Esophagus squamous epithelium (tissue), 5 donors: ENCODE measurements around the gene AMPH. TPM values are rescaled to one million over a fixed set of nuclear protein-coding genes. Genes with fewer than 3 reads are reported as not detected.
A peak's percentile ranks its signal among the peaks of the same experiment; 100 is the strongest.

Experiments used
- DNase-seq: peaks from one replicate; lab custom pipeline; 2025; lab: John Stamatoyannopoulos, UW
- H3K27ac ChIP-seq, 4 donors: fragments of 200-600 bp; sonication (generic); one replicate each; pipeline ENCODE4 v1.5.1; 2016 to 2019; ENCODE audit warnings: mild to moderate bottlenecking in 1 of 4
- H3K27me3 ChIP-seq, 4 donors: fragments of 200-600 bp; sonication (generic); 1 replicate in 3 of 4; 2 replicates in 1 of 4; pipeline versions ENCODE4 v1.5.1 to v1.6.0; 2017 to 2021; ENCODE audit warnings: antibody characterized with exemption in 1 of 4
- H3K36me3 ChIP-seq, 3 donors: fragments of 200-600 bp; sonication (generic); one replicate each; pipeline ENCODE4 v1.5.1; 2016 to 2019
- H3K4me1 ChIP-seq, 3 donors: fragments of 200-600 bp; sonication (generic); one replicate each; pipeline ENCODE4 v1.5.1; 2017 to 2019
- H3K4me3 ChIP-seq, 4 donors: fragments of 200-600 bp; sonication (generic); 1 replicate in 3 of 4; 2 replicates in 1 of 4; pipeline ENCODE4 v1.5.1; 2016 to 2019; ENCODE audit warnings: mild to moderate bottlenecking in 2 of 4, moderate library complexity in 1 of 4
- H3K9me3 ChIP-seq, 3 donors: fragments of 200-600 bp; sonication (generic); one replicate each; pipeline ENCODE4 v1.5.1; 2016 to 2019
- POLR2A ChIP-seq, 4 donors: fragments of 450-650 bp; IDR thresholded peaks; one replicate each; pipeline ENCODE4 v1.6.1; 2017; ENCODE audit warnings: antibody characterized with exemption in 4 of 4, mild to moderate bottlenecking in 4 of 4, moderate library complexity in 3 of 4
- WGBS, 2 donors: methylation state at CpG; one replicate each; pipeline ENCODE4 v1.1.5; 2018; 5-methylcytosine and 5-hydroxymethylcytosine counted together
- intact Hi-C: fragments of 100-400 bp; cut with DNase I; formaldehyde crosslinking; loops from one replicate; pipeline ENCODE4 v1.15.0; 2022
- total RNA-seq, 4 donors: library from RNA; depleted of rRNA; stranded (reverse); fragments of >200 nt; gene quantifications; one replicate each; pipeline ENCODE4 v1.1.0, GENCODE V29; 2016
- TF ChIP-seq, protein P1 (sequence below), 6 experiments: fragments of 450-650 bp in 4 of 6; fragments of 200-600 bp in 2 of 6; sonication (generic) in 2 of 6; IDR thresholded peaks; one replicate each; pipeline ENCODE4 v1.5.1; 2016 to 2019; ENCODE audit warnings: antibody characterized with exemption in 6 of 6, mild to moderate bottlenecking in 4 of 6, moderate library complexity in 4 of 6
- donor health status: DM: yes; HTN: yes; CAD: no.

The AMPH gene
- total RNA-seq, 4 donors from 2014 or later, result 0.18 to 2.3 (median 1.7) TPM; not detected in 1

- intact Hi-C loops, result no loop called here
- 36 to 37% methylated on average over 5 to 6 of the region's 6 CpGs for WGBS, 2 donors
These were observed 29.4 kb upstream of the AMPH start for GRCh38 chr7:38660427-38661099.

GRCh38 chr7:38659931-38660330 lies 28.8 kb upstream of the AMPH start:
- intact Hi-C loops, result no loop called here
- H3K4me3 ChIP-seq, result no peak overlapping the region
- no peak overlapping the region for H3K27ac ChIP-seq
- H3K4me1 ChIP-seq, result no peaks in the 10 kb centered on the region
- TF ChIP-seq POLR2A (IDR thresholded peaks at IDR 0.05), result no peak
- TF ChIP-seq, protein P1, sequence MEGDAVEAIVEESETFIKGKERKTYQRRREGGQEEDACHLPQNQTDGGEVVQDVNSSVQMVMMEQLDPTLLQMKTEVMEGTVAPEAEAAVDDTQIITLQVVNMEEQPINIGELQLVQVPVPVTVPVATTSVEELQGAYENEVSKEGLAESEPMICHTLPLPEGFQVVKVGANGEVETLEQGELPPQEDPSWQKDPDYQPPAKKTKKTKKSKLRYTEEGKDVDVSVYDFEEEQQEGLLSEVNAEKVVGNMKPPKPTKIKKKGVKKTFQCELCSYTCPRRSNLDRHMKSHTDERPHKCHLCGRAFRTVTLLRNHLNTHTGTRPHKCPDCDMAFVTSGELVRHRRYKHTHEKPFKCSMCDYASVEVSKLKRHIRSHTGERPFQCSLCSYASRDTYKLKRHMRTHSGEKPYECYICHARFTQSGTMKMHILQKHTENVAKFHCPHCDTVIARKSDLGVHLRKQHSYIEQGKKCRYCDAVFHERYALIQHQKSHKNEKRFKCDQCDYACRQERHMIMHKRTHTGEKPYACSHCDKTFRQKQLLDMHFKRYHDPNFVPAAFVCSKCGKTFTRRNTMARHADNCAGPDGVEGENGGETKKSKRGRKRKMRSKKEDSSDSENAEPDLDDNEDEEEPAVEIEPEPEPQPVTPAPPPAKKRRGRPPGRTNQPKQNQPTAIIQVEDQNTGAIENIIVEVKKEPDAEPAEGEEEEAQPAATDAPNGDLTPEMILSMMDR (IDR thresholded peaks at IDR 0.05), result no peak
- H3K9me3 ChIP-seq, result no peaks in the 10 kb centered on the region
- no peaks in the 10 kb centered on the region for H3K27me3 ChIP-seq
- H3K36me3 ChIP-seq, result no peaks in the 10 kb centered on the region
- WGBS, 2 donors, result 83 to 86% methylated on average over 4 to 6 of the region's 6 CpGs
- no peak for DNase-seq

More at GRCh38 chr7:38660427-38661099, 29.4 kb upstream of the AMPH start:
- Histone ChIP-seq H3K9me3 (no peaks in the 10 kb centered on the region), H3K4me3 (no peak overlapping the region), H3K27ac (no peak overlapping the region), H3K4me1 (no peaks in the 10 kb centered on the region), H3K27me3 (no peaks in the 10 kb centered on the region), H3K36me3 (no peaks in the 10 kb centered on the region)
- TF ChIP-seq, protein P1 (IDR thresholded peaks at IDR 0.05), result peak in 3 of 6 experiments; percentile 31 to 45 (median 36)
- TF ChIP-seq POLR2A (IDR thresholded peaks at IDR 0.05), result no peak
- DNase-seq, result no peak

DNA sequence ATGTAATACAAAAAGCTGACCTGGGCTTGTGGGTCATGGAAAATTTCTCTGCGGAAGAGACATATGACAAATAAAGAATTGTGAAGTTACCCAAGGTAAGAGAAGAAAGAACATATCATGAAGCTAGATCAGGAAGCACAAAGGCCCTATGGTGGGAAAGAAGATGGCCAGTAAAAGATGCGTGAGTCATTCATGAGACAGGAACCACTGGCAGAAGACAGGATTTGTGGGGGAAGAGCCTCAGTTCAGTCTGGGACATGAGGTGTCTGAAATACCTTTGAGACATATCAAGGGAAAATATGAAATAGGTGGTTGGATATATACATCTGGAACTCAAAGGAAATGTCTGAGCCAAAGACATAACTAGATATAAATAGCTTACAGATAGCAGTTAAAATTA lies 27.7 kb upstream of the AMPH start:
- H3K27me3 ChIP-seq, result no peaks in the 10 kb centered on the region
- no peak overlapping the region for H3K4me3 ChIP-seq
- intact Hi-C loops, result no loop called here
- DNase-seq, result no peak
- 84 to 91% methylated on average over 2 of the region's 2 CpGs for WGBS, 2 donors
- H3K4me1 ChIP-seq, result no peaks in the 10 kb centered on the region
- no peaks in the 10 kb centered on the region for H3K9me3 ChIP-seq
- TF ChIP-seq, protein P1 (IDR thresholded peaks at IDR 0.05), result no peak
- TF ChIP-seq POLR2A (IDR thresholded peaks at IDR 0.05), result no peak
- H3K27ac ChIP-seq, result no peak overlapping the region
- no peaks in the 10 kb centered on the region for H3K36me3 ChIP-seq

GRCh38 chr7:38656968-38657367 lies 25.8 kb upstream of the AMPH start:
- intact Hi-C loops, result no loop called here
- H3K9me3 ChIP-seq, result no peaks in the 10 kb centered on the region
- no peak overlapping the region for H3K4me3 ChIP-seq
- no peaks in the 10 kb centered on the region for H3K27me3 ChIP-seq
- TF ChIP-seq POLR2A (IDR thresholded peaks at IDR 0.05), result no peak
- no peak for DNase-seq
- 18 to 29% methylated on average over 1 of the region's 1 CpG for WGBS, 2 donors
- no peak overlapping the region for H3K27ac ChIP-seq
- no peaks in the 10 kb centered on the region for H3K36me3 ChIP-seq
- no peaks in the 10 kb centered on the region for H3K4me1 ChIP-seq

GRCh38 chr7:38655833-38656774 lies 24.9 kb upstream of the AMPH start:
- WGBS, 2 donors, result 80 to 89% methylated on average over 12 to 26 of the region's 35 CpGs
- TF ChIP-seq, protein P1 (IDR thresholded peaks at IDR 0.05), result no peak
- no peak for TF ChIP-seq POLR2A (IDR thresholded peaks at IDR 0.05)
- intact Hi-C loops, result no loop called here
- H3K4me1 ChIP-seq, result no peaks in the 10 kb centered on the region
- no peak overlapping the region for H3K4me3 ChIP-seq
- H3K9me3 ChIP-seq, result no peaks in the 10 kb centered on the region
- no peak for DNase-seq
- no peak overlapping the region for H3K27ac ChIP-seq
- no peaks in the 10 kb centered on the region for H3K36me3 ChIP-seq
- no peaks in the 10 kb centered on the region for H3K27me3 ChIP-seq
